Nephron (organoid): ENCODE results near the gene FNDC3B.

Experiments
- H3K27ac Mint-ChIP-seq, 3 experiments: 2 replicates each; pipeline ENCODE4 v1.8.0; 2020; ENCODE audit warnings: mixed read lengths in 3 of 3, mild to moderate bottlenecking in 2 of 3, moderate library complexity in 1 of 3
- H3K27me3 Mint-ChIP-seq: 2 replicates; pipeline ENCODE4 v1.8.0; 2021; ENCODE audit warnings: low read depth, mild to moderate bottlenecking, moderate library complexity, mixed read lengths
- H3K36me3 Mint-ChIP-seq: 2 replicates; pipeline ENCODE4 v1.8.0; 2020; ENCODE audit warnings: low read depth, mixed read lengths
- H3K4me1 Mint-ChIP-seq: 2 replicates; pipeline ENCODE4 v1.8.0; 2020; ENCODE audit warnings: mixed read lengths
- H3K4me3 Mint-ChIP-seq, 3 experiments: 2 replicates each; pipeline ENCODE4 v1.8.0; 2020; ENCODE audit warnings: mild to moderate bottlenecking in 3 of 3, mixed read lengths in 3 of 3, moderate library complexity in 2 of 3
- H3K9me3 Mint-ChIP-seq: 2 replicates; pipeline ENCODE4 v1.8.0; 2020; ENCODE audit warnings: mixed read lengths
- TF ChIP-seq, protein P1 (sequence below), 3 experiments: fragments of 200-600 bp; sonication (generic); IDR thresholded peaks; one replicate each; pipeline ENCODE4 v1.5.0; 2021; ENCODE audit warnings: antibody characterized with exemption in 3 of 3; ENCODE audit not compliant: unreplicated experiment in 3 of 3

The FNDC3B gene

DNA sequence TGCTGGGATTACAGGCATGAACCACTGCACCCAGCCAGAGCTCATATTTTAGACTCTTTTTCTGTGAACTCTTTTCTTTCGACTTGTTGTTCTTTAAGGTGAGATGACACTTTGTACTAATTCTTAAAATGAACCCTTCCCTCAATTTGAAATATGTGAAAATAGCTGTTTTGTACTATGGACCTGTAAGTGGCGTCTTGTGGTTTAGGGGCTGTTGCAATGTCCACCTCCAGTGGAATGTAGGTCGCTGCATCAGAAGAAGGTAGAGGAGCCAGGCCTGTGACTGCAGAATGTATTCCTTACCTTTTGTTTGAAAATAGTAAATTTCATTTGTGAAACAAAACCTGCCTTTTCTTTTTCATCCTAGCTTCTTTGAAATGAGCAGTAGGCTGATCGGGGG is 38.9 kb downstream of the FNDC3B start:
- TF ChIP-seq, protein P1, sequence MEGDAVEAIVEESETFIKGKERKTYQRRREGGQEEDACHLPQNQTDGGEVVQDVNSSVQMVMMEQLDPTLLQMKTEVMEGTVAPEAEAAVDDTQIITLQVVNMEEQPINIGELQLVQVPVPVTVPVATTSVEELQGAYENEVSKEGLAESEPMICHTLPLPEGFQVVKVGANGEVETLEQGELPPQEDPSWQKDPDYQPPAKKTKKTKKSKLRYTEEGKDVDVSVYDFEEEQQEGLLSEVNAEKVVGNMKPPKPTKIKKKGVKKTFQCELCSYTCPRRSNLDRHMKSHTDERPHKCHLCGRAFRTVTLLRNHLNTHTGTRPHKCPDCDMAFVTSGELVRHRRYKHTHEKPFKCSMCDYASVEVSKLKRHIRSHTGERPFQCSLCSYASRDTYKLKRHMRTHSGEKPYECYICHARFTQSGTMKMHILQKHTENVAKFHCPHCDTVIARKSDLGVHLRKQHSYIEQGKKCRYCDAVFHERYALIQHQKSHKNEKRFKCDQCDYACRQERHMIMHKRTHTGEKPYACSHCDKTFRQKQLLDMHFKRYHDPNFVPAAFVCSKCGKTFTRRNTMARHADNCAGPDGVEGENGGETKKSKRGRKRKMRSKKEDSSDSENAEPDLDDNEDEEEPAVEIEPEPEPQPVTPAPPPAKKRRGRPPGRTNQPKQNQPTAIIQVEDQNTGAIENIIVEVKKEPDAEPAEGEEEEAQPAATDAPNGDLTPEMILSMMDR (IDR thresholded peaks at IDR 0.05; ENCODE audit: unreplicated experiment in 3 of 3) = no peak
- Mint-ChIP-seq H3K27me3 (no peaks in the 10 kb centered on the region), H3K27ac (peak overlapping the region in 2 of 3 experiments; percentile 54), H3K4me1 (peaks cover 76% of the 10 kb centered on the region), H3K36me3 (peaks cover 31% of the 10 kb centered on the region), H3K4me3 (no peak overlapping the region), H3K9me3 (no peaks in the 10 kb centered on the region)

DNA sequence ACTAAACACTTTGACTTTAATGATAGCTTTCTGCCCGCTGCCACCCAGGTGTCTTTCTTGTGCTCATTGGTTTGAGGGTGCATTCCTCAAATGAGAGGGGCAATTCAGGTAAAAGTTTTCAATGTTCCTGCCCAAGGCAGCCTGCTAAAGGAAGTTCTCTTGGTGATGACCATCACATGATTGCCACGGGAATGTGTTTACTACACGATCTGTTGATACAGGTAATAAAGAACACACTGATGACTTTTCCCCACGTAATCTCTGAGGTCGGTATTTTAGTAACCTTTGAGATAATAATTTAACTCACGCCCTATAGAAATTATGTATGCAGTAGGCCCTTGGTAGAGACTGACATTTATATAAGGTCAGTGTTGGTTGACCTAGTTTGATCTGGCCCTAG is 39.3 kb downstream of the FNDC3B start:
- Mint-ChIP-seq H3K36me3 (peaks cover 35% of the 10 kb centered on the region), H3K9me3 (no peaks in the 10 kb centered on the region), H3K4me3 (no peak overlapping the region), H3K4me1 (peaks cover 73% of the 10 kb centered on the region), H3K27me3 (no peaks in the 10 kb centered on the region), H3K27ac (peak overlapping the region in 1 of 3 experiments; percentile 21)
- TF ChIP-seq, protein P1 (IDR thresholded peaks at IDR 0.05; ENCODE audit: unreplicated experiment in 3 of 3) = no peak

DNA sequence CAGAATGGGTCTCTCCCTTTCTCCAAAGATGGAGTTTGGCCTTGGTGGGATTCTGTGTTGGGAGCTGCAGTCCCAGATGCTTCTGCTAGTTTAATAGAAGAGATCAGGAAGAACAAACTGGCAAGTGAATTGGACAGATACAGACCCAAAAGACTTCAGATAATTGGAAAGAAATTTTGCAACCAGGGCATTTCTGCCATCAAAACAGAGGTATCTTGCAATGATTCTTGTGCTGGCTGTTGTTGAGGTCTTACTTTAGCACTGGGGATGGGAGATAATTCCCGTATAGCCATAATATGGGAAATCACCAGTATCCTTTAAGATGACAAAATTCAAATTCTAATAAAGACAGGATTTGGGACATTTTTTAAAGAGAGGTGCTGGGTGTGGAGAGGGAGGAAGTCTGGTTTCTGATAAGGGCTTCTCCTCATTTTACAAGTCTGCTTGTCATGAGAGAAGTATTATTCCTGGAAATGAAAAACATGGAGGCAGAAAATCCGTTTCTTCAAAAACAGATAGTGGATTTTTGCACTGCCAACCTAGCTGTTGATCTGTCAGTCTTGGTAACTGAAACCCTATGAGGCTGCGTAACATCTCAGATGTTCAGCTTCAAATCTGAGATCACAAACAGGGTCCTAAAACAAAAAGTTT is 40.1 kb downstream of the FNDC3B start:
- Mint-ChIP-seq H3K4me1 (peaks cover 67% of the 10 kb centered on the region), H3K9me3 (no peaks in the 10 kb centered on the region), H3K27me3 (no peaks in the 10 kb centered on the region), H3K36me3 (peaks cover 34% of the 10 kb centered on the region), H3K27ac (peak overlapping the region in 2 of 3 experiments; percentile 17 to 21), H3K4me3 (no peak overlapping the region)
- TF ChIP-seq, protein P1 (IDR thresholded peaks at IDR 0.05; ENCODE audit: unreplicated experiment in 3 of 3) = no peak

DNA sequence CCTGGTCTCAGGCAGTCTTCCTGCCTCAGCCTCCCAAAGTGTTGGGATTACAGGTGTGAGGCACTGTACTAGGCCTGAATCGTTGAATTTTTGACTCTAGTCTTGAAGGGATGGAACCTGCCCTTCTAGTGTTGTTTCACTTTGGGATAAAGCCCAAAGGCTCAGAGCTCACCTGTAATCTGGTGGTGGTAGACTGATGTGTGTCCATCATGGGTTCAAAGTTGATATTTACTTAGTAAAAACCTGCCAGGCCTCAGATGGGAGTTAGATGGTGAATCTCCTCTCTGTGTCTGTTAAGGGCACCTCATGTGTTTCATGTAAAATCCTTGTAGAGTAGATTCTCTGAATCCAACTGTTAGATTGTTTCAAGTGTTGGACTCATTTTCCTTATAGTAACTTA is 41.1 kb downstream of the FNDC3B start:
- H3K36me3 Mint-ChIP-seq = peaks cover 39% of the 10 kb centered on the region
- peaks cover 64% of the 10 kb centered on the region for H3K4me1 Mint-ChIP-seq
- H3K27me3 Mint-ChIP-seq = no peaks in the 10 kb centered on the region
- peak overlapping the region; percentile 59 to 73 (median 72) for H3K27ac Mint-ChIP-seq
- H3K4me3 Mint-ChIP-seq = no peak overlapping the region
- no peaks in the 10 kb centered on the region for H3K9me3 Mint-ChIP-seq
- TF ChIP-seq, protein P1 (IDR thresholded peaks at IDR 0.05; ENCODE audit: unreplicated experiment in 3 of 3) = no peak

DNA sequence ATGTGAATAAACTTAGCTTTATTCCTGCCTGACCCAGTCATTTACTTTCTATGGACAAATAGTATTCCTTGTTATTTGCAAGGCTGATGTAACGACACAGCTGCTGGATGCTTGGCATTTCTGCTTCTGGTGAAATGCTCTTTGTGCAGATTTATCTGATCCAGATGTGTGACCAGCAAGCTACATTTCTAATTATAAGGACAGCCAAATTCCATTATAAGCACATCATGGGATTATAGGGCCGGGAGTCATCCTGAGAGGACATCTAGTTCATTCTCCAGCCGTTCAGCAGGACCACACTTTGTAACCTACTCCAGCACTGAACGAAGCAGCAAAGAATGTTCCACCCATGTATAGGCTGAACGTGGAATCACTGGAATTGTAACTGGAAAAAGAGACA is 42.9 kb downstream of the FNDC3B start:
- Mint-ChIP-seq H3K4me3 (no peak overlapping the region), H3K9me3 (no peaks in the 10 kb centered on the region), H3K36me3 (peaks cover 38% of the 10 kb centered on the region), H3K27ac (peak overlapping the region; percentile 59 to 88 (median 72)), H3K27me3 (no peaks in the 10 kb centered on the region), H3K4me1 (peaks cover 60% of the 10 kb centered on the region)
- TF ChIP-seq, protein P1 (IDR thresholded peaks at IDR 0.05; ENCODE audit: unreplicated experiment in 3 of 3) = no peak
